Ramos (cell line): ENCODE measurements around the gene DOCK10.
"Not testable (repeated sequence)": the region's sequence is repeated elsewhere in the genome, so short reads cannot be mapped to it uniquely, and the experiment has no call there.

Source experiments
- in situ Hi-C: fragments of 300-500 bp; cut with MboI; formaldehyde crosslinking; loops from one replicate; pipeline ENCODE4 v1.14.3; 2022; ENCODE audit warnings: low sequenced_read_pairs; ENCODE audit not compliant: unreplicated experiment

The DOCK10 gene

GRCh38 chr2:224927011-224927410, 115.3 kb downstream of the DOCK10 start:
- in situ Hi-C loops = no loop called here

DNA sequence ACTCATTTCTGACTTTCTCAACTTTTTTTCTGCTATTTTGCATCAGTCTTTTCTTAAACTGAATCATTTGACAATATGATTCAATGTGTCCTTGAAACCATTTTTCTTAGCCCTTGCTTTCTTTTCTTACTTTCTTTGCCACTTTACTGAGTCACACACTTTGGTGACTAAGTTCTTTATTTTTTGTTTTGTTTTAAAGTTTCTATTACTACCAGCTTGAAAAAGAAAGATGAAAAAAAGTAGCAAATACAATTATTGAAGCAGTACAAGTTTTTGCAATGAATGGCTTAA, 116.5 kb downstream of the DOCK10 start:
- in situ Hi-C loops = no loop called here

DNA sequence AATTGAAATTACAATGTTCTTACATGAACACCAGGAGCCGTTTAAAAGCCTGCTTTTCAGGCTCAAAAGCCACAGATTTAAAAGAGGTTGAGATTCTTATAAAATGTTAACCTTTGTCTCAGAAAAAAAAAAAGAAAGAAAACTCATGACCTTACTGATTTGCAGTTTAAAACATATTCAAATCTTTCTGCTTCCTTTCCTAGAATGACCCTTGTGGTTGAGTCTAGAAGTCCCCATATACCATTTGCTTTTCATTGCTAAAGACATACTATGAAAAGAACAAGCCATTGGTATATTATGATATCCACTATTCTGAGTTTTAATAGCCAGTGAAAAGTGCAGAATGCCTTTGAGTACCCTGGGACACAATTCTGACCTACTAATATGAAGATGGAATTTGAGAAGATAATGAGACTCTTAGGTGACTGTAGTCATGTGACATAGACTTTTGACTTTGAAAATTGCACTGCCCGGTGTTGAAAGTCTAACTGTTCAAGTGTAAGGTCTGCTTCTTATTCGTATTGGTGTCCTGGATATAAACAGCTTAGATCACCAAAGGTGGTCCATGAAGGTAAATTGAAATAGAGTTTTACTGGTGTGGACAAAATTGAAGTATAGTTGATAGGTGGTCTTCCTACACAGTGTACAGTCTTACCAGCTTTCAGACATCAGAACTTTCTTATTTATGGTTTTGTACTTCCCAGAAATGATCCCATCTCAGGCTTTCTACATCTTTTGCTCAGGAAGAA, 117.0 kb downstream of the DOCK10 start:
- in situ Hi-C loops = no loop called here

DNA sequence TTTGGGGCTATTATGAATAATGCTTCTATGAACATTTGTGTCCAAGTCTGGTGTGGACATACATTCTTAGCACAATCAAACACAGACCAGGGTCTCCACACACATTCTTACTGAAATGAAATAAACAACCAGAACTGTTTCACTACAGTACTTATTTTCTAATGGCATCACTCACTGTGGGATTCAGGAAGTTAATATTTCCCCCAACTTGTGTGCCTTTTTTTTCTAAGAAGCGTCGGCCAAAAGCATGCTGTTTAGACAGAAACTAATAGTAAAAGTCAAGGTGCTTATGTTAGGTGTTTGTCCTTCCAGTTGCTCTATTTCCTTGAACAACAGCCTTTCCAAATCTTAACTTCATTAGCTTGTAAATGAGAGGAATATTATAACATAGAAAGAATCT, 117.6 kb downstream of the DOCK10 start:
- in situ Hi-C loops = no loop called here

DNA sequence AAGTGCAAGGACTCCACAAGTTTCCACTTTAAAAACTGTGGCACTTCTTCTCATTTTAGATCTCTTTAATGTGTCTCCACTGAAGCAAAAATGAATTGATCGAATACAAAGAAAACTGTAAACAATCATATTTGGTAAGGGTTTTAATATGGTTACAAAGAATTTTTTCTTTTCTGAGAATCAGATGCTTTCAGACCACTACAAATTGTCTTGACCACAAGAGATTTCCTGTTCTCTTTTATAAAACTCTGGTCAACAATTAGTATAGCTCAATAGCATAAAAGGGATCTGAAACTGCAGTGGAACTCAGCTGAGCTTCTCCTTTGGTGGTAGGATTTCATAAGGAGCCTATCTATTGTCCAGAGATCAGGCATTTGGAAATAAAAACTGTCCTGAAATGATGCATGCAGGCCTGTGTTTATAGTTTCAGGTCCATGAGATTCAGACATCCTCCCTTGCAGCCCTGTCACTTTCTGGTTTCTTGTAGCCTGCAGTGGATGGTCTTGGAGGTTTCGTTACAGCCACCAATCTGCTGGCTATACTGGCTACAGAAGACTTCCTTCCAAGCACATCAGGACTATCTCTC, 120.0 kb downstream of the DOCK10 start:
- in situ Hi-C loops = no loop called here

DNA sequence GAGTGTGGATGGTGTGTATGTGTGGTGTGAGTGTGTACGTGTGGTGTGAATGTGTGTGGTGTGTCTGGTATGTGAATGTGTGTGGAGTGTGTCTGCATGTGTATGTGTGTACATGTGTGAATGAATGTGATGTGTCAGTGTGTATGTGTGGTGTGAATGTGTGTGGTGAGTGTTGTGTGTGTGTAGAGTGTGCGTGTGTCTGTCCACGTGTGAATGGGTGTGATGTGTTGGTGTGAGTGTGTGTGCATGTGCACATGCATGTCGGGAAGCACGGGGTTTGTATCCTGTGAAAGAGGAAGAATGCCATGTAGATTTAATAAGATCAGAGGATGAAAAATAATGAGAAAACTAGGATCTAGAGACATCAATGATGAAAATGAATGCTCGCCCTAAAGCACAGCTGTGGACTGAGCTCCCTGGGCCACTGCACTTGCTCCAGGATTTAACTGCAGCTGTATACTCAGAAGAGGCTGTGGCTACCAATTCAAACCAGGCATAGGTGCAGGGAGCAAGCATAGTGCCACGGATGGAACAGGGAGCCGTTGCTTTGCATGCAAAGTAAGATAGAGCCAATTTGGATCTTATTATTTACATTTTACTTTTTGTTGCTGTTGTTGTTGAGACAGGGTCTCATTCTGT, 122.7 kb downstream of the DOCK10 start:
- in situ Hi-C loops = no loop called here

- in situ Hi-C loops = no loop called here
Observed at GRCh38 chr2:224918626-224919471, 123.4 kb downstream of the DOCK10 start.

DNA sequence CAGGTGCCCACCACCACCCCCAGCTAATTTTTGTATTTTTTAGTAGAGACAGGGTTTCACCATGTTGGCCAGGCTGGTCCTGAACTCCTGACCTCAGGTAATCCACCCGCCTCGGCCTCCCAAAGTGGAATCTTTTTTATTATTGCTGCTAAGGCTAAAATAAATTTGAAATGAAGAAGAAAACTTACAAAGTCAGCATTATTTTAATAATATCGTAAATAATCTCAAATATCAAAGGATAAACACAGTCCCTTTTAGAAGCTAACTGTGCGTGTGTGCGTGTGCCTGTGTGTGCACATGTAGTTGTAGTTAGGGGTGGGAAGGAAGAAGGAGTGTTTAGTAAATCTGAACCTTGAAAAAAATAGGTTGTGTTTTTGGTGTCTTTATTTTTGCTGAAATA, 125.0 kb downstream of the DOCK10 start:
- in situ Hi-C loops = not testable (repeated sequence)

DNA sequence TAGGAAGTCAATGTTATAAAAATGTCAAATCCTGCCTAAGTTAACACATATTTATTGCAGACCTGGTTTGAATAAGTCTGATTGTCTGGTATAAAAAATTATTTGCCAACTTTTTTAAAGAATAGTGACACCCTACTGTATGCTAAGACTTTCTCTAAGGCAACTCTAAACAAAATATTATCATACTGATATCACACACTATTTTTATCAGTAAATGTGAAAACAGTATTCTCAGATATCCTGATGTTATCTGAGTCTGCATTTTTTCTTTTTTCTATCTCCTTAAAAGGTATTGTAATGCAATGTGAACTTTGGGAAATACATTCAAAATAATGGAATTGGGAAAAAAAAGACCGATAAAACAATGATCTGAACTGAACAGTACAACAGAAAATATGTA, 127.1 kb downstream of the DOCK10 start:
- in situ Hi-C loops = no loop called here

GRCh38 chr2:224910574-224910925, 131.7 kb downstream of the DOCK10 start:
- in situ Hi-C loops = no loop called here

DNA sequence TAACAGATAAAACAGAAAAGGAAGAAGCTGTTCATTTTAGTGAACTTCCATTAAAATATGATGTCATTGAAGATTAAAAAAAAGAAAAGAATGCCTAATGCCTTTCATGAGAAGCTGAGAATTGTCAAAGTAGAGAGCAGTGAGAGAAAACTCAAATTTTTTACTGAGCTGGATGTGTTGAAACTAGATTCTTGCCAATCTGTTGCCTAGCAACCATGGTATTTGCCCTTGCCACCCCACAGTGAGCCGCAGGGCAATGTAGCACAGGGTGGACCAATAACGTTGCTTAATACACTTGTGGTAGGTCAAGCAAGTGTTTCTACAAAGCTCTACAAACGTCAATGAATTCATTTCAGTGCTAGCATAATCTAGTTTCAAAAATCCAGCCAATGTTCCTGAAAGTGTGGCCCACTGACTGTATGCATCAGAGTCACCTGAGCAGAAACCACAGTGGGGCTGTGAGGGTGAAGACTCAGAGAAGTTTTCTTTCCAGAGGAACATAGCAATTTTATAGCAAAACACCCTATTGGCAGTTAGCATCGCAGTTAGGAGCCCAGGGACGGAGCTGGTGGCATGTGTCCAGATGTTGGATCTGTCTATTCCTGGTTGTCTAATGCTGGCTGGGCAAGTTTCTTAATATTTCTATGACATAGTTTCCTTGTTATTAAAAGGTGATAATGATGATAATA, 132.2 kb downstream of the DOCK10 start:
- in situ Hi-C loops = no loop called here

- in situ Hi-C loops = no loop called here
Observed at GRCh38 chr2:224908818-224909217, 133.4 kb downstream of the DOCK10 start.

GRCh38 chr2:224904381-224904780, 137.9 kb downstream of the DOCK10 start:
- in situ Hi-C loops = no loop called here

DNA sequence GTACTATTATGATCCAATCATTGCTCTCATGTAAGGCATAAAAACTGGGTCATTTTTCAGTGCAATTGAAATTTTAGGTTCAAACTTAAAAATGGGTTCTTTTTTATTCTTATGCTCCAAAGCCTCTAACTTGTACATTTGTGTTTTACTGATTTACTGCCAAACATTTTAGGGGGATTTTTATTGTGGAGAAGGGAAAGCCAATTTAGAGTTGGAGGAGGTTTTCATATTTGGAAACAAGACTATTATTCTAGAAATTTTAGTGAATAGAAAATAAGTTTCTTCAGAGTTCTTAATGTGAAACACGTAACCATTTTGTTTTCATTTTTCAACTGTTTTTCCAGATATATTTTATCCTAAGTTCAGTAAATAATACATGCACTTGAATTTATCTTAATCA, 138.6 kb downstream of the DOCK10 start:
- in situ Hi-C loops = no loop called here

DNA sequence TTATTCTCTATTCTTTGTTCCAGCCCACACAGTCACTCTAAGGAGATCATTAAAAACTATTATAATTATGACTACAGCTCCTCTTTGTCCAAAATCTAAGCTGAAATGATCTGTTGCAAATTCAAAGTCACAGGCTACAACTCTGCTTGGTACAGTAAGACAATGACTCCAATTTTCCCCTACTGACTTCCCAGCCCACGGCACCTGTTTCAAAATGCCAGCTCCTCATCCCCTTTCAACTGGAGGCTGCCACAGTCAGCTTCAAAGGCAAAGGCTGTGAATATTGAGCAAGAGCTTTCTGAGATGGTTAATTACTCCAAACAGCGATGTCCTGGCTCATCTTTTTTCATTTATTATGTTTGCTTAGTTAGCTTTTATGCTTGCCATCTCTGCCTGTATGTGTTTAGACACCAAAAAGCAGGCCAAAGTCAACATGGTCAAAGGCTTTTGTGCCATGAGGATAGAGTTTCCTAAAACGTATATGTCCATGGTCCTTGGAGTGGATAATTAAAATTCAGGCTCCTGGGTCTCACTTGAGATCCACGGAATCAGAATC, 141.1 kb downstream of the DOCK10 start:
- in situ Hi-C loops = no loop called here

DNA sequence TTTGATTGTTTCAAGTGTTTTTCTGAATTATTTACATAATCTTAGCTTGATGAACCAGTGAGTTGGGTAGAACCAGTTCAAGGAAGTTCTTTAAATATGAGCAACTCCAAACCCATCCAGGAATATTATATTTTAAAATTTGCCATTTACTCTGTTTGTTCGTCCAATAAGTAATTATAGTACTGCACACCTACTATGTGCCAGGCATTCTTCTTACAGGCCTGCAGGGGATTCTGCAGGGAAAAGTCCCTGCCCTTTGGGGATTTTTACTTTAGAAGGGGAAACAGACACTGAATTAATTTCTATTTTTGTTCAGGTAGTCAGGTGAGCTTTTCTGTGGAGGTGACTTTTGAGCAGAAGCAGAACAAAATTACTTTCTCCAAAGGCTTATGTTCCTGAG, 146.9 kb downstream of the DOCK10 start:
- in situ Hi-C loops = no loop called here

DNA sequence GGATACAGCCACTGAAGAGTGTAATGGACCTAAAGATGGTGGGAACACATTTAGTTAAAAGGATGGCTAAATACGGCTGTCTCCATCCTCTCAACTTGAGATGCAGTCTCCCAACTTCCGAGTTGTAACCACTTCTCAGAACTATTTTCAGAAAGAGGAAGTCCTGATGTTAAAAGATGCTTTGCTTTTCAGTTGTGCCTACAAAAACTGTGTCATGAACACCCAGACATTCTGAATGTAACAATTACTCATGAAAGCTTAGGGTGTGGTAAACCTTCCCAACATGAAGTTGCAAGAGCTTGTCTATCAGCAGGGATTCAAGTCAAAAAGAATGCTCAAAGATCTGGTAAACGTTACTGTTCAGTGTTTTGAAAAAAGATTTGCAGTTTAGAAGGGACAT, 147.9 kb downstream of the DOCK10 start:
- in situ Hi-C loops = no loop called here

DNA sequence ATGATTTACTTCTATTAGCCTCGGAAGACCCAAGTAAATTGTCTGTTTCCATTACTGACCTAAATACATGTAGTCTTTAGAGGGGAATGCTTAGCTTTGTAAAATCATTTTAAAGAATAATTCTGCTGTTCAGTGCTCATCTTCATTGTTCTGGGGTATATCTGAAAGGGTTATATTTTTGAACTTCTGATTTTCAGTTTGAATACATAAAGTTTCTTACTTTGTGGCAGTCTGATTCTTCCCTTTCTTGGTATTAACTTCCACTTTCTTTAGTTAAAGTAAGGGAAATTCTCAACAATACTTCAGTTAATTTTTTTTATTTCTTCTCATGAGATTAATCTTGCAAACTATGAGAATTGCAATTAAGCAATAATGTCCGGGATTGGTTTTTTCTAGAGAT, 148.4 kb downstream of the DOCK10 start:
- in situ Hi-C loops = no loop called here

DNA sequence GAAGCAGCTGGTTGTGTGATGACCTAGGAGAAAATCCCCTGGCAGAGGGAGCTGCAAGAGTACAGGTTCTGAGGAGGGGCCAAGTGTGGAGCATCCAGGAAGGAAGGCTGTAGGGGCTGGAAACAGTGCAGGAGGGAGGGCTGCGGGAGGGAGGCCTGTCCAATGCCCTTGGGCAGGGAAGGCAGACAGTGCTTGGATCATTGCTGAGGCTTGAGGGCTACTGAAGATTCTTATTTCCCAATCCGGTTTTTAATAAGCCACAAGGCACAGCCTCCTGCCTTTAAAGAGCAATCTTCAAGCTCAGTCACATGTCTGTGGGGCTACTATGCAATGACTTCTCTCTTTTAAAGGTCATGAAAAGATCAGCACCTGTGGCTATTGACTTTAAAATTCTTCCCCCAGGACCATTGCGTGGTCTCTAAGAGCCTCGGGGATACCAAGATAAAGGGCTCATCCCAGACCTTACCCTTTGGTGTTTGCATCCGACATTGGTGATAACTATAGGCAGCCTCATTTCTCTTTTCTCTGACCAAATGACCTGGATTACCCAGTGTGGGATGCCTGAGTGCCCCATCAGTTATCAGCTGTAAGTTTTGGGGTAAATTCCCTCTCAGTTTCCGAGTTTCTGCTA, 149.6 kb downstream of the DOCK10 start:
- in situ Hi-C loops = no loop called here

GRCh38 chr2:224890372-224890771, 151.9 kb downstream of the DOCK10 start:
- in situ Hi-C loops = no loop called here
